Measurements from ENCODE around the gene IGIP. TPM values are rescaled to one million over a fixed set of nuclear protein-coding genes. Genes with fewer than 3 reads are reported as not detected.
A peak's percentile ranks its signal among the peaks of the same experiment; 100 is the strongest.

IGIP gene
- total and polyA plus RNA-seq, 2 of the 8 experiments (the other 6 are each of a cell fraction or from before 2014, with no cell fraction given) = 0.32 to 0.69 TPM

- TF ChIP-seq NANOG (IDR thresholded peaks at IDR 0.05; ENCODE audit: insufficient read depth, low read depth, low read length, poor library complexity, severe bottlenecking) = no peak
- TF ChIP-seq KDM4A (IDR thresholded peaks at IDR 0.05; ENCODE audit: low read depth, low read length, severe bottlenecking) = peak; percentile 96
- no peak for TF ChIP-seq HDAC6 (IDR thresholded peaks at IDR 0.05; ENCODE audit: low read depth, low read length)
- TF ChIP-seq POLR2AphosphoS5 (IDR thresholded peaks at IDR 0.05; ENCODE audit: low read depth, low read length) = no peak
- TF ChIP-seq GABPA (IDR thresholded peaks at IDR 0.05; ENCODE audit: borderline replicate concordance, insufficient read depth, low read length) = no peak
- TF ChIP-seq HDAC2 (IDR thresholded peaks at IDR 0.05; ENCODE audit: borderline replicate concordance in 1 of 2, low read depth in 2 of 2, low read length in 2 of 2) = peak in 1 of 2 experiments; percentile 7; a peak in 1 of 4 replicates
- no peak for TF ChIP-seq POU5F1 (IDR thresholded peaks at IDR 0.05; ENCODE audit: low read depth, low read length)
- TF ChIP-seq SUZ12 (IDR thresholded peaks at IDR 0.05; ENCODE audit: low read length) = no peak
- TF ChIP-seq ZNF274 (IDR thresholded peaks at IDR 0.05; ENCODE audit: borderline replicate concordance, extremely low read depth, low read length) = no peak
- TF ChIP-seq EGR1 (IDR thresholded peaks at IDR 0.05; ENCODE audit: borderline replicate concordance, low read depth, low read length) = no peak
- TF ChIP-seq TEAD4 (IDR thresholded peaks at IDR 0.05; ENCODE audit: low read depth, low read length) = no peak
- TF ChIP-seq RXRA (IDR thresholded peaks at IDR 0.05; ENCODE audit: insufficient read depth, low read depth, low read length) = no peak
- no peak for TF ChIP-seq KDM1A (IDR thresholded peaks at IDR 0.05; ENCODE audit: borderline replicate concordance, low read length)
- TF ChIP-seq SP2 (IDR thresholded peaks at IDR 0.05; ENCODE audit: low read length) = no peak
- TF ChIP-seq JUN (IDR thresholded peaks at IDR 0.05; ENCODE audit: low read depth, low read length) = no peak
- TF ChIP-seq MAFK (IDR thresholded peaks at IDR 0.05; ENCODE audit: low read depth, low read length) = no peak
- TF ChIP-seq FOSL1 (IDR thresholded peaks at IDR 0.05; ENCODE audit: insufficient read depth, low read depth, low read length) = no peak
- no peak for TF ChIP-seq E2F6 (IDR thresholded peaks at IDR 0.05)
- TF ChIP-seq ATF3 (IDR thresholded peaks at IDR 0.05; ENCODE audit: insufficient read depth, low read depth, low read length) = no peak
- TF ChIP-seq BACH1 (IDR thresholded peaks at IDR 0.05; ENCODE audit: low read length) = peak; percentile 22
- peak; percentile 54 for TF ChIP-seq TAF7 (optimal IDR thresholded peaks at IDR 0.05; ENCODE audit: borderline replicate concordance, low read depth, low read length)
Observed at GRCh38 chr5:140175367-140176030, 49.8 kb downstream of the IGIP start (continued).

Measured in H1 (cell line).